ENCODE measurements around the gene ATE1. TPM values are rescaled to one million over a fixed set of nuclear protein-coding genes. Genes with fewer than 3 reads are reported as not detected.

ATE1 gene
- total and polyA plus RNA-seq, 2 of the 4 experiments (the other 2 are of a cell fraction): 6.4 to 27.8 TPM

GRCh38 chr10:121854809-121855445 lies 72.9 kb downstream of the ATE1 start:
- TF ChIP-seq MAFK (IDR thresholded peaks at IDR 0.05; ENCODE audit: low read depth, low read length) (no peak), NFE2L2 (IDR thresholded peaks at IDR 0.05; ENCODE audit: low read depth, low read length) (no peak), CHD1 (IDR thresholded peaks at IDR 0.05; ENCODE audit: low read depth, low read length) (no peak), BHLHE40 (IDR thresholded peaks at IDR 0.05; ENCODE audit: low read depth, low read length) (no peak), POLR2A (IDR thresholded peaks at IDR 0.05; ENCODE audit: low read depth, low read length) (no peak), RAD21 (IDR thresholded peaks at IDR 0.05; ENCODE audit: low read length) (no peak), FOS (IDR thresholded peaks at IDR 0.05; ENCODE audit: low read depth, low read length) (no peak), MAZ (IDR thresholded peaks at IDR 0.05; ENCODE audit: borderline replicate concordance, low read depth, low read length) (no peak), CEBPB (IDR thresholded peaks at IDR 0.05; ENCODE audit: low read depth, low read length) (no peak)
- Histone ChIP-seq H3K4ac (ENCODE audit: low read depth, low read length) (no peak overlapping the region), H2AFZ (replicated peaks; ENCODE audit: low read length, poor library complexity) (no peak overlapping the region), H3K9me3 (ENCODE audit: control insufficient read depth, insufficient read depth, low read length) (no peaks in the 10 kb centered on the region), H2AK5ac (ENCODE audit: low read depth, low read length) (no peak overlapping the region), H3K4me1 (ENCODE audit: control insufficient read depth, insufficient read depth, low read length) (no peaks in the 10 kb centered on the region), H4K91ac (ENCODE audit: insufficient read depth, low read depth, low read length) (no peak overlapping the region), H4K20me1 (ENCODE audit: insufficient read depth, low read length) (no peaks in the 10 kb centered on the region), H2BK5ac (ENCODE audit: low read depth, low read length, poor library complexity, severe bottlenecking) (no peak overlapping the region), H2AK9ac (replicated peaks; ENCODE audit: low read depth, low read length, poor library complexity) (no peak overlapping the region), H3K36me3 (ENCODE audit: control insufficient read depth, insufficient read depth, low read length) (0 out of 2 replicates have a peak, but pooled peaks cover 2% of the 10 kb centered on the region), H3K18ac (ENCODE audit: low read depth, low read length) (no peak overlapping the region), H3K4me3 (ENCODE audit: insufficient read depth, low read depth, low read length) (no peak overlapping the region), H2BK20ac (ENCODE audit: low read depth, low read length) (no peak overlapping the region), H4K8ac (ENCODE audit: low read depth in 2 of 2, low read length in 2 of 2) (no peak overlapping the region), H3K27ac (ENCODE audit: insufficient read depth, low read length) (no peak overlapping the region), H3K27me3 (ENCODE audit: control insufficient read depth, insufficient read depth, low read length) (no peaks in the 10 kb centered on the region), H3K79me1 (ENCODE audit: low read depth in 1 of 2, low read length in 2 of 2) (no peaks in the 10 kb centered on the region), H3K14ac (replicated peaks; ENCODE audit: low read depth, low read length) (no peak overlapping the region), H3K56ac (ENCODE audit: extremely low read depth, insufficient read depth, low read length) (no peak overlapping the region), H3K4me2 (ENCODE audit: low read depth, low read length) (no peak overlapping the region), H3K9ac (ENCODE audit: low read depth, low read length) (no peak overlapping the region), H2BK15ac (ENCODE audit: low read depth, low read length) (no peak overlapping the region), H3K9me1 (ENCODE audit: insufficient read depth, low read length) (no peaks in the 10 kb centered on the region), H2BK120ac (ENCODE audit: low read depth, low read length) (no peak overlapping the region), H3K23ac (ENCODE audit: low read depth, low read length) (no peak overlapping the region), H4K5ac (ENCODE audit: low read depth, low read length) (no peak overlapping the region)
- POLR2A ChIA-PET (ENCODE audit: unreplicated experiment): no interaction called here
- WGBS, 2 experiments (ENCODE audit: extremely low coverage in 2 of 2, insufficient read length in 1 of 2): no CpG with 5 or more reads among the region's 4 CpGs
- intact Hi-C loops (cut with micrococcal nuclease) (no loop called here), in situ Hi-C loops (cut with MboI; ENCODE audit: low sequenced_read_pairs) (no loop called here), dilution Hi-C loops (cut with HindIII; ENCODE audit: low sequenced_read_pairs, unreplicated experiment) (no loop called here)
- ATAC-seq (ENCODE audit: low read depth) (no peak), DNase-seq (no peak)
- CTCF ChIA-PET: no interaction called here
- no TSS peak for BruUV-seq (replicated peaks)
